Endothelial cell of umbilical vein (primary cell): Measurements from ENCODE around the gene PCED1B. TPM values are rescaled to one million over a fixed set of nuclear protein-coding genes. Genes with fewer than 3 reads are reported as not detected.

Experiments used
- BruUV-seq: library from RNA; stranded (reverse); fragments of 400-500 nt; replicated peaks from 2 replicates; lab custom pipeline; 2021; lab: Mats Ljungman, UMichigan
- CTCF ChIA-PET: fragments of 300-600, 350-600 bp; sonication (Branson Sonifier 250); formaldehyde crosslinking; loops from one replicate; lab custom pipeline; 2021; ENCODE audit warnings: antibody characterized with exemption, inconsistent platforms; lab: Charles Lee
- POLR2A ChIA-PET: fragments of 300-600, 350-600 bp; sonication (Branson Sonifier 250); formaldehyde crosslinking; loops from one replicate; lab custom pipeline; 2021; ENCODE audit warnings: antibody characterized with exemption, inconsistent platforms; lab: Charles Lee
- DNase-seq: peaks from one replicate; pipeline ENCODE4 v3.0.0-alpha.2; 2011; ENCODE audit warnings: low read depth, low spot score
- FAIRE-seq: peaks from 2 replicates; lab custom pipeline; 2011; peaks lifted over from hg19 to GRCh38; lab: Jason Lieb, UNC
- H2AFZ ChIP-seq: 2 replicates; pipeline ENCODE4 v1.6.0; 2012; ENCODE audit warnings: low read depth, low read length, control low read depth, inconsistent platforms
- H3K27ac ChIP-seq: 2 replicates; pipeline ENCODE4 v1.5.1; 2011; ENCODE audit warnings: low read depth, mild to moderate bottlenecking, control low read depth, low read length, moderate library complexity; ENCODE audit not compliant: insufficient read depth
- H3K27me3 ChIP-seq, 2 experiments: 2 replicates each; pipeline versions ENCODE4 v1.6.0 to v1.6.1; 2011; ENCODE audit warnings: low read length in 2 of 2, mixed read lengths in 1 of 2; ENCODE audit not compliant: control insufficient read depth in 2 of 2, insufficient read depth in 2 of 2
- H3K36me3 ChIP-seq, 2 experiments: 2 replicates in 1 of 2; 3 replicates in 1 of 2; pipeline ENCODE4 v1.5.1; 2011; ENCODE audit warnings: low read length in 2 of 2, mild to moderate bottlenecking in 1 of 2, moderate library complexity in 1 of 2; ENCODE audit not compliant: control insufficient read depth in 2 of 2, insufficient read depth in 2 of 2; ENCODE audit errors: extremely low read depth in 1 of 2
- H3K4me1 ChIP-seq: 3 replicates; pipeline ENCODE4 v1.5.1; 2011; ENCODE audit warnings: mild to moderate bottlenecking, low read length; ENCODE audit not compliant: control insufficient read depth, insufficient read depth; ENCODE audit errors: extremely low read depth
- H3K4me2 ChIP-seq: 2 replicates; pipeline ENCODE4 v1.6.1; 2011; ENCODE audit warnings: low read length, control low read depth, mixed read lengths; ENCODE audit not compliant: insufficient read depth
- H3K4me3 ChIP-seq, 3 experiments: fragments of 200-600 bp in 1 of 3; sonication (generic), shearing (Covaris generic) in 1 of 3; replicated peaks in 1 of 3; 2 replicates each; pipeline ENCODE4 v1.5.1; 2011 to 2016; ENCODE audit warnings: control low read depth in 3 of 3, low read length in 3 of 3, mild to moderate bottlenecking in 2 of 3, inconsistent platforms in 1 of 3, low read depth in 1 of 3, moderate library complexity in 1 of 3; ENCODE audit not compliant: insufficient read depth in 1 of 3
- H3K79me2 ChIP-seq: 2 replicates; pipeline ENCODE4 v1.6.0; 2012; ENCODE audit warnings: low read length, inconsistent platforms; ENCODE audit not compliant: control insufficient read depth, insufficient read depth
- H3K9ac ChIP-seq: replicated peaks from 2 replicates; pipeline ENCODE3; 2011; ENCODE audit warnings: low read length, control low read depth; ENCODE audit not compliant: insufficient read depth; ENCODE audit errors: extremely low read depth
- H3K9me1 ChIP-seq: replicated peaks from 3 replicates; pipeline ENCODE4 v1.6.0; 2011; ENCODE audit warnings: mild to moderate bottlenecking, low read length; ENCODE audit not compliant: control insufficient read depth, insufficient read depth; ENCODE audit errors: extremely low read depth
- H3K9me3 ChIP-seq: replicated peaks from 2 replicates; pipeline ENCODE4 v1.5.1; 2012; ENCODE audit warnings: low read length, inconsistent platforms; ENCODE audit not compliant: control insufficient read depth, insufficient read depth
- H4K20me1 ChIP-seq: replicated peaks from 2 replicates; pipeline ENCODE3; 2011; ENCODE audit warnings: mild to moderate bottlenecking, low read length; ENCODE audit not compliant: control insufficient read depth, insufficient read depth; ENCODE audit errors: extremely low read depth
- MYC ChIP-seq: IDR thresholded peaks from one replicate; pipeline ENCODE4 v1.6.1; 2011; ENCODE audit warnings: mild to moderate bottlenecking, low read depth, low read length
- POLR2A ChIP-seq: IDR thresholded peaks from 2 replicates; pipeline ENCODE4 v1.6.1; 2012; ENCODE audit warnings: low read depth, mild to moderate bottlenecking, control low read depth, low read length
- dilution Hi-C: fragments of 300-500 bp; cut with MboI; formaldehyde crosslinking; loops from one replicate; pipeline ENCODE4 v1.15.0; 2019; ENCODE audit warnings: low sequenced_read_pairs; ENCODE audit not compliant: extremely low pct_ligation_motif_present
- intact Hi-C: fragments of 100-400 bp; cut with micrococcal nuclease; formaldehyde crosslinking; loops from one replicate; pipeline ENCODE4 v1.10.0; 2022
- polyA plus RNA-seq, 4 experiments: library from polyadenylated mRNA; depleted of rRNA in 3 of 4; stranded (reverse) in 3 of 4; unstranded in 1 of 4; fragments of >200 nt; gene quantifications; 2 replicates each; pipeline versions ENCODE4 v1.2.1 to v1.2.3, GENCODE V29; 2011 to 2012; ENCODE audit warnings: missing spikeins in 1 of 4
- total RNA-seq: library from RNA; stranded (reverse); gene quantifications from 2 replicates; pipeline ENCODE4 v1.2.3, GENCODE V29; 2021
- TF ChIP-seq, protein P1 (sequence below), 2 donors: IDR thresholded peaks; 1 replicate in 1 of 2; 2 replicates in 1 of 2; pipeline ENCODE4 v1.5.1; 2011; ENCODE audit warnings: low read length in 2 of 2, mild to moderate bottlenecking in 2 of 2, moderate library complexity in 2 of 2, control low read depth in 1 of 2, inconsistent platforms in 1 of 2, low read depth in 1 of 2; ENCODE audit not compliant: insufficient read depth in 1 of 2; ENCODE audit errors: extremely low read depth in 1 of 2

PCED1B gene
- total and polyA plus RNA-seq, 2 donors (not counting 3 experiments of a cell fraction or from before 2014, with no cell fraction given), result 1.7 to 2.6 TPM

DNA sequence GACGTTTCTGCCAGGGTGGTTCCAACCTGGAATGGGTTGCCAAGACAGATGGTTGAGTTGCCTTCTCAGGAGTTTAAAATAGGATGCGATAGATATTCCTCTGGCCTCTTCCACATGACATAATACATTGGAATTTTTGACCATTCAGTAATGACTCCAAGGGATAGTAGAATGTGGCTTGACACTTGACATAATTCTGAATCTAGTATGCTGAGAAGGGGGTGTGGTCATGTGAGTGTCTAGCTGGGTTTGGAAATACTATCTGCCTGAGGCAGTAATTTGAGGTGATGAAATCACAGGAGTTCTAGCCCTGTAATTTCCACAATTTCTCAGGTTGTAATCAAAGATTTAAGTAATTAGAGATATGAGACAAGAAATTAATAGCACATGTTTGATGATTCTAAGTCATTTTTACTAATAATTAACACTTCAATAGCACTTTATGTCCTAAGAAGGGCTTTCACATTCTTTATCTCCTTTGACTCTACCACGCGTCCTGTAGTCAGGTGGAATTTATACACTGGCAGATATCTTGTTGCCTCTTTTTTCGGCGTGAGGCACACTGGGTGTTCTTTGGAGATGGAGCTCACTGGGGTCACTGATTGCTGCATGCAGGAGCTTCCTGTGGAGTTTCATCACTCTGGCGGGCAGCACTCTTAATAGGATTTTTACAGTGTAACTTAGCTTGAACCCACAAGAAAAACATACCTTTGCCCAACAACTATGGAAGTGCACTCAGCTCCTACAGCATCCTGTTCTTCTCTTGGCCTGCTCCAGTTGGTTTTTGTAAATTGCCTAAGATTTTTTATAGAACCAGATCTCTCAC lies 3.6 kb downstream of the PCED1B start:
- FAIRE-seq, result peak; percentile 12

More for the DNA sequence above, 3.6 kb downstream of the PCED1B start:
- no peak overlapping the region for H3K9ac ChIP-seq
- CTCF ChIA-PET, result interaction anchor here (0.6 to 6.9 kb wide), 3 partner anchors 12 to 315 kb away, joined by 3 to 90 read pairs (median 9); no protein-coding TSS in a partner anchor
- H3K79me2 ChIP-seq, result no peaks in the 10 kb centered on the region
- POLR2A ChIA-PET, result no interaction called here
- TF ChIP-seq, protein P1, sequence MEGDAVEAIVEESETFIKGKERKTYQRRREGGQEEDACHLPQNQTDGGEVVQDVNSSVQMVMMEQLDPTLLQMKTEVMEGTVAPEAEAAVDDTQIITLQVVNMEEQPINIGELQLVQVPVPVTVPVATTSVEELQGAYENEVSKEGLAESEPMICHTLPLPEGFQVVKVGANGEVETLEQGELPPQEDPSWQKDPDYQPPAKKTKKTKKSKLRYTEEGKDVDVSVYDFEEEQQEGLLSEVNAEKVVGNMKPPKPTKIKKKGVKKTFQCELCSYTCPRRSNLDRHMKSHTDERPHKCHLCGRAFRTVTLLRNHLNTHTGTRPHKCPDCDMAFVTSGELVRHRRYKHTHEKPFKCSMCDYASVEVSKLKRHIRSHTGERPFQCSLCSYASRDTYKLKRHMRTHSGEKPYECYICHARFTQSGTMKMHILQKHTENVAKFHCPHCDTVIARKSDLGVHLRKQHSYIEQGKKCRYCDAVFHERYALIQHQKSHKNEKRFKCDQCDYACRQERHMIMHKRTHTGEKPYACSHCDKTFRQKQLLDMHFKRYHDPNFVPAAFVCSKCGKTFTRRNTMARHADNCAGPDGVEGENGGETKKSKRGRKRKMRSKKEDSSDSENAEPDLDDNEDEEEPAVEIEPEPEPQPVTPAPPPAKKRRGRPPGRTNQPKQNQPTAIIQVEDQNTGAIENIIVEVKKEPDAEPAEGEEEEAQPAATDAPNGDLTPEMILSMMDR (IDR thresholded peaks at IDR 0.05; ENCODE audit: extremely low read depth in 1 of 2, insufficient read depth in 1 of 2, low read depth in 1 of 2, low read length in 2 of 2), result no peak
- TF ChIP-seq POLR2A (no peak), MYC (no peak)
- BruUV-seq, result no TSS peak
- dilution Hi-C loops, result no loop called here
- no peaks in the 10 kb centered on the region for H4K20me1 ChIP-seq
- no peak overlapping the region for H3K4me3 ChIP-seq
- H3K4me1 ChIP-seq, result peaks cover 44% of the 10 kb centered on the region
- H3K9me1 ChIP-seq, result no peaks in the 10 kb centered on the region
- no peak overlapping the region for H3K27ac ChIP-seq
- DNase-seq, result no peak
- intact Hi-C loops, result loop anchor here (5.0 kb wide), 1 partner anchor 816 kb away; the partner anchor contains the start of gene SLC38A1
- H3K27me3 ChIP-seq, result no peaks in the 10 kb centered on the region
- H3K4me2 ChIP-seq, result no peak overlapping the region
- no peaks in the 10 kb centered on the region for H3K36me3 ChIP-seq
- H3K9me3 ChIP-seq, result no peaks in the 10 kb centered on the region
- no peak overlapping the region for H2AFZ ChIP-seq
